ENCODE measurements around the gene EGF. TPM values are rescaled to one million over a fixed set of nuclear protein-coding genes. Genes with fewer than 3 reads are reported as not detected.

EGF gene
- total and polyA plus RNA-seq, 3 experiments from 2014 or later: not detected

DNA sequence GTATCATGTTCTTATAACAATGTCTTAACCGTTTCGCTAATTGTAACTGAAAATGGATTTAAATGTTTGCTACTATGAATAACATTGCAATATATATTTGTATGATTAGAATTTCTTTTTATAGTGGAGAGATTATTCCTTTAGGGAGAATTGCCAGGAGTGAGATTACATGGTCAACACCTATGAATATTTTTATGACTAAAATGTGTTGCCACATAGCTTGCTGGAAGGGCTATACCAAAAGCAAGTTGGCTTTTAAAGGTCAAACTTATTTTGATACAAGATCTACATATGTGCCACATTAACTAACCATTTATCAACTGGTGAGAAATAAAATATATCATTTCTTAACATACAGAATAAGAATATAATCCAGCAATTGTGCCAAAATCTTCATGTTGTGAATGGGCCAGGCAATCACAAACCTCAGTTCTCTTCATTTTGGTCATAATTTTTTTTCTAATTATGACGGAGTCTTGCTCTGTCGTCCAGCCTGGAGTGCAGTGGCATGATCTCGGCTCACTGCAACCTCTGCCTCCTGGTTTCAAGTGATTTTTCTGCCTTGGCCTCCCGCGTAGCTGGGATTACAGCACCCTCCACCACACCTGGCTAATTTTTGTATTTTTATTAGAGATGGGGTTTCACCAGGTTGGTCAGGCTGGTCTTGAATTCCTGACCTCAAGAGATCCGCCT lies 10.0 kb upstream of the EGF start:
- no peak overlapping the region for H3K4me3 ChIP-seq (ENCODE audit: low read length)
- Mint-ChIP-seq H3K27ac (no peak overlapping the region), H3K36me3 (peaks cover 0 to 4% (median 1%) of the 10 kb centered on the region in 3 donors), H3K4me3 (no peak overlapping the region), H3K4me1 (no peaks in the 10 kb centered on the region), H3K27me3 (peaks cover 11 to 47% of the 10 kb centered on the region in 2 donors), H3K9me3 (peaks cover 0 to 6% (median 0%) of the 10 kb centered on the region in 5 donors)
- no peaks in the 10 kb centered on the region for H3K4me1 ChIP-seq (ENCODE audit: insufficient read depth, low read length)
- H3K36me3 ChIP-seq (ENCODE audit: insufficient read depth, low read length): no peaks in the 10 kb centered on the region
- no peaks in the 10 kb centered on the region for H3K9me3 ChIP-seq (ENCODE audit: low read length)
- ChIA-PET POLR2A (no interaction called here), CTCF (no interaction called here)
- DNase-seq: no peak
- no peak overlapping the region for H3K27ac ChIP-seq (ENCODE audit: low read depth, low read length)
- no peaks in the 10 kb centered on the region for H3K27me3 ChIP-seq (ENCODE audit: insufficient read depth, low read length, poor library complexity, severe bottlenecking)

GRCh38 chr4:109908731-109909130 lies 4.0 kb upstream of the EGF start:
- ChIA-PET CTCF (no interaction called here), POLR2A (no interaction called here)
- H3K4me3 ChIP-seq (ENCODE audit: low read length): no peak overlapping the region
- Mint-ChIP-seq H3K27me3 (peaks cover 8 to 42% of the 10 kb centered on the region in 2 donors), H3K27ac (no peak overlapping the region), H3K4me1 (no peaks in the 10 kb centered on the region), H3K36me3 (peaks cover 0 to 4% (median 1%) of the 10 kb centered on the region in 3 donors), H3K9me3 (peaks cover 0 to 6% (median 0%) of the 10 kb centered on the region in 5 donors), H3K4me3 (no peak overlapping the region)
- H3K27me3 ChIP-seq (ENCODE audit: insufficient read depth, low read length, poor library complexity, severe bottlenecking): no peaks in the 10 kb centered on the region
- no peak overlapping the region for H3K27ac ChIP-seq (ENCODE audit: low read depth, low read length)
- no peaks in the 10 kb centered on the region for H3K9me3 ChIP-seq (ENCODE audit: low read length)
- no peaks in the 10 kb centered on the region for H3K4me1 ChIP-seq (ENCODE audit: insufficient read depth, low read length)
- DNase-seq: no peak
- H3K36me3 ChIP-seq (ENCODE audit: insufficient read depth, low read length): no peaks in the 10 kb centered on the region

- Mint-ChIP-seq H3K36me3 (peaks cover 0 to 3% (median 0%) of the 10 kb centered on the region in 3 donors), H3K27ac (no peak overlapping the region), H3K27me3 (peaks cover 8 to 45% of the 10 kb centered on the region in 2 donors), H3K4me1 (no peaks in the 10 kb centered on the region), H3K4me3 (no peak overlapping the region), H3K9me3 (peaks cover 0 to 2% (median 0%) of the 10 kb centered on the region in 5 donors)
- Histone ChIP-seq H3K27ac (ENCODE audit: low read depth, low read length) (no peak overlapping the region), H3K36me3 (ENCODE audit: insufficient read depth, low read length) (no peaks in the 10 kb centered on the region), H3K27me3 (ENCODE audit: insufficient read depth, low read length, poor library complexity, severe bottlenecking) (no peaks in the 10 kb centered on the region), H3K4me3 (ENCODE audit: low read length) (no peak overlapping the region), H3K4me1 (ENCODE audit: insufficient read depth, low read length) (no peaks in the 10 kb centered on the region), H3K9me3 (ENCODE audit: low read length) (no peaks in the 10 kb centered on the region)
- ChIA-PET CTCF (no interaction called here), POLR2A (no interaction called here)
- no peak for DNase-seq
Observed at GRCh38 chr4:109910256-109910655, 2.4 kb upstream of the EGF start.

- H3K27ac ChIP-seq (ENCODE audit: low read depth, low read length): no peak overlapping the region
- H3K27ac Mint-ChIP-seq: no peak overlapping the region
- no peaks in the 10 kb centered on the region for H3K9me3 Mint-ChIP-seq
- peaks cover 0 to 2% (median 0%) of the 10 kb centered on the region in 3 donors for H3K36me3 Mint-ChIP-seq
- H3K4me3 ChIP-seq (ENCODE audit: low read length): no peak overlapping the region
- no peaks in the 10 kb centered on the region for H3K9me3 ChIP-seq (ENCODE audit: low read length)
- CTCF ChIA-PET: no interaction called here
- H3K4me3 Mint-ChIP-seq: no peak overlapping the region
- no peak for DNase-seq
- H3K4me1 ChIP-seq (ENCODE audit: insufficient read depth, low read length): no peaks in the 10 kb centered on the region
- H3K27me3 Mint-ChIP-seq: peaks cover 5 to 48% of the 10 kb centered on the region in 2 donors
- no peaks in the 10 kb centered on the region for H3K36me3 ChIP-seq (ENCODE audit: insufficient read depth, low read length)
- no peaks in the 10 kb centered on the region for H3K27me3 ChIP-seq (ENCODE audit: insufficient read depth, low read length, poor library complexity, severe bottlenecking)
- no peaks in the 10 kb centered on the region for H3K4me1 Mint-ChIP-seq
- POLR2A ChIA-PET: no interaction called here
Observed at GRCh38 chr4:109913596-109914241, 1.0 kb downstream of the EGF start.

DNA sequence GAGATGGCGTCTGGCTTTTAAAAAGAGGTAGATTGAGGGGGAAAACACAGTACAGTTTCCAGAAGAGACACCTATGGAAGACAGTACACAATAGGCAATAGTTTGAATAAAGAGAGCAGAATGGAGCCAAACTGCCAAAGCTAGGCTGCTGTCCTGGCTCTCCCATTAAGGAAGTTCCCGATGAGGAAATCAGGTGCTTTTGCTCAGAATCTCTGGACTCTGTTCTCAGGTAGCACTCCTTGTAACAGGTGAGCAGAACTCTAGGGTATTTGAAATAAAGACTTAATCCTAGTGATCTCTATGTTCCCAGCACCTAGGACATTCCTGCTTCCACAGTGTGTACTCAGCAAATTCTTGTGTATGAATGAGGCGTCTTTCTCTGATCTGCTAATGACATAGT lies 1.6 kb downstream of the EGF start:
- H3K27ac Mint-ChIP-seq: no peak overlapping the region
- no peak overlapping the region for H3K27ac ChIP-seq (ENCODE audit: low read depth, low read length)
- no peaks in the 10 kb centered on the region for H3K4me1 Mint-ChIP-seq
- peaks cover 5 to 48% of the 10 kb centered on the region in 2 donors for H3K27me3 Mint-ChIP-seq
- no peaks in the 10 kb centered on the region for H3K36me3 ChIP-seq (ENCODE audit: insufficient read depth, low read length)
- peaks cover 0 to 2% (median 0%) of the 10 kb centered on the region in 3 donors for H3K36me3 Mint-ChIP-seq
- H3K4me3 Mint-ChIP-seq: no peak overlapping the region
- no peaks in the 10 kb centered on the region for H3K9me3 ChIP-seq (ENCODE audit: low read length)
- H3K4me3 ChIP-seq (ENCODE audit: low read length): no peak overlapping the region
- no peaks in the 10 kb centered on the region for H3K9me3 Mint-ChIP-seq
- ChIA-PET POLR2A (no interaction called here), CTCF (no interaction called here)
- no peaks in the 10 kb centered on the region for H3K4me1 ChIP-seq (ENCODE audit: insufficient read depth, low read length)
- no peaks in the 10 kb centered on the region for H3K27me3 ChIP-seq (ENCODE audit: insufficient read depth, low read length, poor library complexity, severe bottlenecking)
- DNase-seq: no peak

DNA sequence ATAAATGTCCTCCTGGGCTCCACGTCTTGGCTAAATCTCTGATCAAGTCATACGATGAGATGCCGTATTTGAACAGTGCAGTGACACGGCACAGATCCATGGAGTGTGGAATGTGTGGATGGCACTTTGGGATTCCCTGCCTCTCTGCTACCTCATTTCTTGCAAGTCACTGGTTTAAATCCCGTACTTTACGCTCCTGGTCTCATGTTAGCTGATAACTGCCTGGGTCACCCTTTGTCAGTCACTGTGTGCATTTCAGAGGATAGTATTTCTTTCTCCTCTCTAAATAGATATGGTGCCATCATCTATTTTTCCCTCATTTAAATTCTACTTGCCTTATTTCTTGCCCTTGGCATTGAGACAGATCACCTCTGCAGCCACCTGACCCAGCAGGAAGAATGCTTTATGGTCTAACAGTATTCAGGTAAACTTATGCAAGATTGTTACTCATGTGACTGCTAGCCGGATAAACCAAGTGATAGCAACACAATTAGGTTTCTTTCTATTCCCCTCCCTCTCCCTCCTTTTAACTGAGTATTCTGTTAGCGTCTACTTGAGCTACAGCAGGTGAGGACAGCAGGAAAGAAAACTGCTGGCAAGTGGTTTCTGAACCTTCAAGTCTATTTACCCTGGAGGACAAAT lies 2.8 kb downstream of the EGF start:
- Mint-ChIP-seq H3K4me3 (no peak overlapping the region), H3K36me3 (peaks cover 0 to 2% (median 0%) of the 10 kb centered on the region in 3 donors), H3K27me3 (peaks cover 5 to 47% of the 10 kb centered on the region in 2 donors), H3K9me3 (no peaks in the 10 kb centered on the region), H3K27ac (no peak overlapping the region), H3K4me1 (no peaks in the 10 kb centered on the region)
- Histone ChIP-seq H3K4me3 (ENCODE audit: low read length) (no peak overlapping the region), H3K9me3 (ENCODE audit: low read length) (no peaks in the 10 kb centered on the region), H3K27ac (ENCODE audit: low read depth, low read length) (no peak overlapping the region), H3K36me3 (ENCODE audit: insufficient read depth, low read length) (no peaks in the 10 kb centered on the region), H3K27me3 (ENCODE audit: insufficient read depth, low read length, poor library complexity, severe bottlenecking) (no peaks in the 10 kb centered on the region), H3K4me1 (ENCODE audit: insufficient read depth, low read length) (no peaks in the 10 kb centered on the region)
- POLR2A ChIA-PET: no interaction called here
- DNase-seq: no peak
- CTCF ChIA-PET: no interaction called here

- CTCF ChIA-PET: interaction anchor here (1.1 kb wide), 1 partner anchor 10 kb away, joined by 4 read pairs; no protein-coding TSS in a partner anchor
- no peak overlapping the region for H3K4me3 Mint-ChIP-seq
- POLR2A ChIA-PET: no interaction called here
Observed at GRCh38 chr4:109916027-109916409, 3.3 kb downstream of the EGF start.

GRCh38 chr4:109921384-109921808 lies 8.7 kb downstream of the EGF start:
- Histone ChIP-seq H3K27ac (ENCODE audit: low read depth, low read length) (no peak overlapping the region), H3K9me3 (ENCODE audit: low read length) (no peaks in the 10 kb centered on the region), H3K36me3 (ENCODE audit: insufficient read depth, low read length) (no peaks in the 10 kb centered on the region), H3K4me3 (ENCODE audit: low read length) (no peak overlapping the region), H3K4me1 (ENCODE audit: insufficient read depth, low read length) (no peaks in the 10 kb centered on the region), H3K27me3 (ENCODE audit: insufficient read depth, low read length, poor library complexity, severe bottlenecking) (no peaks in the 10 kb centered on the region)
- no peak overlapping the region for H3K27ac Mint-ChIP-seq
- no peak overlapping the region for H3K4me3 Mint-ChIP-seq
- CTCF ChIA-PET: no interaction called here
- H3K27me3 Mint-ChIP-seq: peaks cover 2 to 9% of the 10 kb centered on the region in 2 donors
- H3K4me1 Mint-ChIP-seq: peaks cover 1 to 7% (median 3%) of the 10 kb centered on the region in 3 donors
- DNase-seq: no peak
- POLR2A ChIA-PET: no interaction called here
- no peaks in the 10 kb centered on the region for H3K9me3 Mint-ChIP-seq
- H3K36me3 Mint-ChIP-seq: no peaks in the 10 kb centered on the region

More at GRCh38 chr4:109916027-109916409, 3.3 kb downstream of the EGF start:
- Mint-ChIP-seq H3K9me3 (no peaks in the 10 kb centered on the region), H3K27me3 (peaks cover 5 to 47% of the 10 kb centered on the region in 2 donors), H3K36me3 (peaks cover 0 to 2% (median 0%) of the 10 kb centered on the region in 3 donors), H3K4me1 (no peaks in the 10 kb centered on the region), H3K27ac (no peak overlapping the region)
- no peaks in the 10 kb centered on the region for H3K4me1 ChIP-seq (ENCODE audit: insufficient read depth, low read length)
- no peaks in the 10 kb centered on the region for H3K9me3 ChIP-seq (ENCODE audit: low read length)
- no peak for DNase-seq
- H3K27me3 ChIP-seq (ENCODE audit: insufficient read depth, low read length, poor library complexity, severe bottlenecking): no peaks in the 10 kb centered on the region
- no peak overlapping the region for H3K27ac ChIP-seq (ENCODE audit: low read depth, low read length)
- H3K36me3 ChIP-seq (ENCODE audit: insufficient read depth, low read length): no peaks in the 10 kb centered on the region
- no peak overlapping the region for H3K4me3 ChIP-seq (ENCODE audit: low read length)

Measured in CD8-positive, alpha-beta memory T cell (primary cell).